ENCODE data around the gene CMTR1.

GRCh38 chr6:37517411-37517812, 84.4 kb downstream of the CMTR1 start:
- TF ChIP-seq, protein P1, sequence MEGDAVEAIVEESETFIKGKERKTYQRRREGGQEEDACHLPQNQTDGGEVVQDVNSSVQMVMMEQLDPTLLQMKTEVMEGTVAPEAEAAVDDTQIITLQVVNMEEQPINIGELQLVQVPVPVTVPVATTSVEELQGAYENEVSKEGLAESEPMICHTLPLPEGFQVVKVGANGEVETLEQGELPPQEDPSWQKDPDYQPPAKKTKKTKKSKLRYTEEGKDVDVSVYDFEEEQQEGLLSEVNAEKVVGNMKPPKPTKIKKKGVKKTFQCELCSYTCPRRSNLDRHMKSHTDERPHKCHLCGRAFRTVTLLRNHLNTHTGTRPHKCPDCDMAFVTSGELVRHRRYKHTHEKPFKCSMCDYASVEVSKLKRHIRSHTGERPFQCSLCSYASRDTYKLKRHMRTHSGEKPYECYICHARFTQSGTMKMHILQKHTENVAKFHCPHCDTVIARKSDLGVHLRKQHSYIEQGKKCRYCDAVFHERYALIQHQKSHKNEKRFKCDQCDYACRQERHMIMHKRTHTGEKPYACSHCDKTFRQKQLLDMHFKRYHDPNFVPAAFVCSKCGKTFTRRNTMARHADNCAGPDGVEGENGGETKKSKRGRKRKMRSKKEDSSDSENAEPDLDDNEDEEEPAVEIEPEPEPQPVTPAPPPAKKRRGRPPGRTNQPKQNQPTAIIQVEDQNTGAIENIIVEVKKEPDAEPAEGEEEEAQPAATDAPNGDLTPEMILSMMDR (IDR thresholded peaks at IDR 0.05), result no peak
- TF ChIP-seq POLR2AphosphoS5 (IDR thresholded peaks at IDR 0.05; ENCODE audit: low read depth, low read length) (no peak), PBX3 (IDR thresholded peaks at IDR 0.05) (no peak), GABPA (IDR thresholded peaks at IDR 0.05; ENCODE audit: low read depth) (no peak), EZH2phosphoT487 (IDR thresholded peaks at IDR 0.05; ENCODE audit: borderline replicate concordance, low read depth) (no peak), GATA2 (CRISPR knock-in tag; IDR thresholded peaks at IDR 0.05) (no peak), RFX5 (IDR thresholded peaks at IDR 0.05; ENCODE audit: low read length) (no peak), RAD21 (IDR thresholded peaks at IDR 0.05; ENCODE audit: low read length) (no peak), TEAD4 (IDR thresholded peaks at IDR 0.05; ENCODE audit: borderline replicate concordance, insufficient read depth) (no peak), FOXM1 (IDR thresholded peaks at IDR 0.05; ENCODE audit: low read depth) (no peak), SIN3A (IDR thresholded peaks at IDR 0.05; ENCODE audit: borderline replicate concordance, low read depth, low read length) (no peak)
- TF ChIP-seq, protein P2, sequence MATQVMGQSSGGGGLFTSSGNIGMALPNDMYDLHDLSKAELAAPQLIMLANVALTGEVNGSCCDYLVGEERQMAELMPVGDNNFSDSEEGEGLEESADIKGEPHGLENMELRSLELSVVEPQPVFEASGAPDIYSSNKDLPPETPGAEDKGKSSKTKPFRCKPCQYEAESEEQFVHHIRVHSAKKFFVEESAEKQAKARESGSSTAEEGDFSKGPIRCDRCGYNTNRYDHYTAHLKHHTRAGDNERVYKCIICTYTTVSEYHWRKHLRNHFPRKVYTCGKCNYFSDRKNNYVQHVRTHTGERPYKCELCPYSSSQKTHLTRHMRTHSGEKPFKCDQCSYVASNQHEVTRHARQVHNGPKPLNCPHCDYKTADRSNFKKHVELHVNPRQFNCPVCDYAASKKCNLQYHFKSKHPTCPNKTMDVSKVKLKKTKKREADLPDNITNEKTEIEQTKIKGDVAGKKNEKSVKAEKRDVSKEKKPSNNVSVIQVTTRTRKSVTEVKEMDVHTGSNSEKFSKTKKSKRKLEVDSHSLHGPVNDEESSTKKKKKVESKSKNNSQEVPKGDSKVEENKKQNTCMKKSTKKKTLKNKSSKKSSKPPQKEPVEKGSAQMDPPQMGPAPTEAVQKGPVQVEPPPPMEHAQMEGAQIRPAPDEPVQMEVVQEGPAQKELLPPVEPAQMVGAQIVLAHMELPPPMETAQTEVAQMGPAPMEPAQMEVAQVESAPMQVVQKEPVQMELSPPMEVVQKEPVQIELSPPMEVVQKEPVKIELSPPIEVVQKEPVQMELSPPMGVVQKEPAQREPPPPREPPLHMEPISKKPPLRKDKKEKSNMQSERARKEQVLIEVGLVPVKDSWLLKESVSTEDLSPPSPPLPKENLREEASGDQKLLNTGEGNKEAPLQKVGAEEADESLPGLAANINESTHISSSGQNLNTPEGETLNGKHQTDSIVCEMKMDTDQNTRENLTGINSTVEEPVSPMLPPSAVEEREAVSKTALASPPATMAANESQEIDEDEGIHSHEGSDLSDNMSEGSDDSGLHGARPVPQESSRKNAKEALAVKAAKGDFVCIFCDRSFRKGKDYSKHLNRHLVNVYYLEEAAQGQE (IDR thresholded peaks at IDR 0.05; ENCODE audit: low read depth, low read length), result no peak
- TF ChIP-seq, protein P3, sequence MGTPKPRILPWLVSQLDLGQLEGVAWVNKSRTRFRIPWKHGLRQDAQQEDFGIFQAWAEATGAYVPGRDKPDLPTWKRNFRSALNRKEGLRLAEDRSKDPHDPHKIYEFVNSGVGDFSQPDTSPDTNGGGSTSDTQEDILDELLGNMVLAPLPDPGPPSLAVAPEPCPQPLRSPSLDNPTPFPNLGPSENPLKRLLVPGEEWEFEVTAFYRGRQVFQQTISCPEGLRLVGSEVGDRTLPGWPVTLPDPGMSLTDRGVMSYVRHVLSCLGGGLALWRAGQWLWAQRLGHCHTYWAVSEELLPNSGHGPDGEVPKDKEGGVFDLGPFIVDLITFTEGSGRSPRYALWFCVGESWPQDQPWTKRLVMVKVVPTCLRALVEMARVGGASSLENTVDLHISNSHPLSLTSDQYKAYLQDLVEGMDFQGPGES (IDR thresholded peaks at IDR 0.05; ENCODE audit: low read depth, low read length), result no peak
- TF ChIP-seq, protein P4, sequence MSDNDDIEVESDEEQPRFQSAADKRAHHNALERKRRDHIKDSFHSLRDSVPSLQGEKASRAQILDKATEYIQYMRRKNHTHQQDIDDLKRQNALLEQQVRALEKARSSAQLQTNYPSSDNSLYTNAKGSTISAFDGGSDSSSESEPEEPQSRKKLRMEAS (IDR thresholded peaks at IDR 0.05; ENCODE audit: low read depth), result no peak

Data from SK-N-SH (cell line).